Activated CD4-positive, alpha-beta T cell treated with anti-CD3 and anti-CD28 coated beads, Interleukin-2, Interleukin-6, amounts not matched to agents 100 ng/mL and 50 ng/mL, durations not matched to agents 16 hours and 8 hours (primary cell): ENCODE results near the gene SNRPD3.
A peak's percentile ranks its signal among the peaks of the same experiment; 100 is the strongest.
"Not testable (repeated sequence)": the region's sequence is repeated elsewhere in the genome, so short reads cannot be mapped to it uniquely, and the experiment has no call there.

Source experiments
- DNase-seq: peaks from one replicate; pipeline ENCODE4 v3.0.0-alpha.2; 2020

Gene SNRPD3

DNA sequence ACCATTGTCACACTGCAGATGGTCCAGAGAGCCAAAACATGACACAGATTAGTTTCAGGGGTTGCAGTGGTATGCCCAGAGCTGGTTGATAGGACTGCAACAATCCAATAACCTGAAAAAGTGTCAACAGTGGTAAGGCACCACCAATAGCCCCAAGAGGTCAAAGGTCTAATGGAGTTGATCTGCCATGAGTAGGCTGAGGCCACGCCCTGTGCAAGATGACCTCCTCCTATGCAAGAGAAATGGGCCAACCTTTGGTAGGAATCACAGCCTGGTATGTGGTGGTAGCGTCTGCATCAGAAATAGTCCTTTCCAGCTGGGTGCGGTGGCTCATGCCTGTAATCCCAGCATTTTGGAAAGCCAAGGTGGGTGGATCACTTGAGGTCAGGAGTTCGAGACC lies 20.5 kb upstream of the SNRPD3 start:
- DNase-seq: no peak

GRCh38 chr22:24536089-24536488 lies 19.7 kb upstream of the SNRPD3 start:
- no peak for DNase-seq

DNA sequence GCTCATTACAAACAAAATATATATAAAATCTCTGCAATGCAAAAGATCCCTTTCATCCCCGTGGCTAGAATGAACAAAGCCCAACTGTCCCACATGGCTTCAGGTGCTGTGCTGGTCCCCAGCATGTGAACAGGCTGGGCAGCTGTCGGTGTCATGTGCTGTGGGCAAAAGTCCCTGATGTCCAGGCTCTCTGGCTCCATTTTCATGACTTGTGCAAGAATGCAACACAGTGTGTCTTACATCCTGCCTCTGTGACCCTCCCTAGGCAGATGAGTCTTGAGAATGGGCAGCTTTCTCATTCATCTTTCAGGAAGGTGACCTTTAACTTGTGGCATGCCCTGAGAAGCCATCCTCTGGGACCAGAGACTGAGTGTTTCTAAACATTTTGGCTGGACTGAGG lies 15.3 kb upstream of the SNRPD3 start:
- DNase-seq: no peak

GRCh38 chr22:24541681-24542515 lies 13.9 kb upstream of the SNRPD3 start:
- no peak for DNase-seq

DNA sequence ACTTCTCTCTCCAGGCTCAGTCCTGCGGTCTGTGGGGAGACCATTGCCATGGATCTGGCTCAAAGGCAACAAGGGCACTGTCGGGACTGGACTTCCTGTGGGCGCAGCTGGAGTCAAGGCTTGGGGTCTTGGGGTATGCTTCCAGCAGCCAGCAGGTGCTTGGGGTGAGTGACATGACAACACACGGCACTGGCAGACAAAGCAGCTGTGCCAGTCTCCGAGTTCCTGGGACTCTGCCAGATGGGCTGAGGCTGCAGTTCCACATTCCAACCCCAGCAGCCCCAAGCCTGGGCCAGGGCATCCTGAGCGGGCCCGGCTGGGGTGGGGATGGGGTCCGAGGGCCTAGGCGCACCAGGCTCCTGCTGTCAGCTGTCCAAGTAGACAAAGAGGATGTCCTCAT lies 13.2 kb upstream of the SNRPD3 start:
- no peak for DNase-seq

GRCh38 chr22:24543185-24543601 lies 12.6 kb upstream of the SNRPD3 start:
- DNase-seq: no peak

DNA sequence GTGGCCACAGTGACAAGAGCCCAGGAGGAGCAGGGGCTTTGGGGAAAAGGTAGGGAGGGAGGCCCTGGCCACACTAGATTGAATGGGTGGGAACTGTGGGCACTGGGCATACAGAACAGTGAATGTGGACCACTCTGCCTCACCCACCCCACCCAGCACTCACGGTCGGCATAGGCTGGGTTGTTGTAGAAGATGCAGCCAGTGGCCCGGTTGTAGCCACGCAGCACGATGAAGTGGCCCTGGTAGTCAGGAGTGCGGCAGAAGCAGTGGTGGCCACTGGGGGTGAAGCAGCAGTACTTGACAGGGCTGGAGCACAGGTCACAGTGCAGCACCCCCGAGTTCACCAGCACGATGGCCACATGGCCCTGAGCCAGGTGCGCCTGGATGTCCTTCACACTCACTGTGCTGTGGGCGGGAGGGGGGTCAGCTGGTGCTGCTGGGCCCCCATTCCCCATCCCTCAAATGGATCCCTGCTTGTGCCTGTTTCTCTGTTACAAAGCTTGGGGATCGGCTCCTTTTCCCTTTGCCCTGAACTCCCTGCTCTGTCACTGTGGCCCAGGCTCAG lies 12.0 kb upstream of the SNRPD3 start:
- no peak for DNase-seq

DNA sequence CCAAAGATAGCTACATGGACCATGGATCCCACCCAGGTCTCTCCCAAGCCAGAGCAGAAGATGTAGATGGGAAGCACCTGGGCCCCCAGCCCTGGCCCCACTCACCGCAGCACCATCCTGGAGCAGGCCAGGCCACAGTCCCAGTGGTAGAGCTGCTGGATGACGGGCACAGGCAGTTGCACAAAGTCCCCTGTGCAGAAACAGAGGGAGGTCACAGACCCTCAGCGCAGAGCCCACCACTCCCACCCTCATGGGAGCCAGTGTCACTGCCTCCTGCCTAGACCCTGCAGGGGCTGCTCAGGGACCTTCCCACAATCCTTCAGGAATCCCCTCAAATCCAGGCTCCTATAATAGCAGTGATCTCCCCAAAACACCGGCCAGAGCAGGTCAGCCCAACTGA lies 7.0 kb upstream of the SNRPD3 start:
- no peak for DNase-seq

DNA sequence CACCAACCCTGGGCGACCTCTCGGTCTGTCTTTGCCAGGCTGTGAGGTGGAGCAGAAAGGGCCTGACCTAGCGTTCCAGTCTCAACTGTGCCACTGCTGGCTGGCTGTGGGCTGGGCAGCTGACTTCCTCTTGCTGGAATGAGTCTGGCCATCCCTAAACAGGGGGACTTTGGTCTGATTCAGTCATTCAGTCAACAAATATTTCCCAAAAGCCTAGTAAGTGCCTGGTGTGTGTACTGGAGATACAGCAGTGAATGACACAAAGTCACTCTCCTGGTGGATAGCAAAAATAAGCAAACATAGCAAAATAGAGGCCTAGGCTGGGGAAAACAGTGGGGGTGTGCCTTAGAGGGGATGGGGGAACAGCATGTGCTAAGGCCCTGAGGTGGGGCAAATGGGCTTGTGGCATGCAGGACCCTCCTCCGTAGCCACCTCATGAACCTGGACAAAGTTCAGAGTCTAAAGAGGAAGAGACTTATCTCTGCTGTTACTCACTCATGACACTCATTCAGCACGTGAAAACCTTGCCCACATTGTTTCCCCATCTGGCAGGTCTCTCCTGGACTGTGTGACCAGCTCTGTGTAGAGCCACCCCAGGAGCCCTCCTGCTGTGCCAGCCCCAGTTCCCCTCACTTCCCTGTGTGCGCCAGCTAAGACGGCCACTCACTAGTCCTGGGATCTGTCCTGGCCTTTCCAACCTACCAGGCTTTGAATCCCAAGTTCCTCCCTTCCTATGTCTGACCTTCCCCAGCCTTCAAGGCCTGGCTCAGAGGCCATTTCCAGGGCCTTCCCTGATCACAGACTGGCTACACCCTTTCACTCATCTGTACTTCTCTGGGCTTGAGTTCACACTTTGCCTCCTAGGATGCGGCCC lies 5.5 kb upstream of the SNRPD3 start:
- DNase-seq: no peak

DNA sequence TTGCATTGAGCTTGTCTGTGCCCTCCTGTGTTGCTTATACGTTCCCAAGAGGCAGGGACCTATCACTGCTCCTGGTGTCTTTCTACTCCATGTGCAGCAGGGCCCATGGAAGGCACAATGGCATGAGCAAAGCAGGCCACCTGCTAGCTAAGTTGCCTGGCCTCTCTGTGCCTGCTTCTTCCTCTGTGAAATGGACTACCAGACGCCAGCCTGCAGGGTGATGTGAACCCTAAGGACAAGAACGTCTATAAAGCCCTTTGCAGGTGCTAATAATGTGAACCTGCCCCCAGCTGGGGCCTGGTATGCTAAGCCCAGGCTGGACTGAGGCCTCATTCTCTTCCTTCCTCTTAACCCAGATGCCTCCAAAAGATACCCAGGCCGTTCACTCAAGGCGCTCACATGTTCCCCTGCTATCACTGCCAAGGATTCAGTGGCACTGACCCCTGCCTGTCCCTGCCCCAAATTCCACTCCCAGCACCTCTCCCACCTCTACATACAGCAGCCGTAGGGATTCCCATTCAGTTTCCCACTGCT lies 4.8 kb upstream of the SNRPD3 start:
- no peak for DNase-seq

GRCh38 chr22:24552503-24553286 lies 3.1 kb upstream of the SNRPD3 start:
- not testable (repeated sequence) for DNase-seq

GRCh38 chr22:24553597-24554312 lies 2.0 kb upstream of the SNRPD3 start:
- DNase-seq: no peak

GRCh38 chr22:24554313-24555164 lies 1.3 kb upstream of the SNRPD3 start, which contains the start of gene GUCD1:
Gene GUCD1 (minus strand): TSS chr22:24555138. CDS start chr22:24554991, 147 bp downstream.
- DNase-seq: peak; percentile 45

- no peak for DNase-seq
Measured at GRCh38 chr22:24559471-24559870, 3.7 kb downstream of the SNRPD3 start.

- no peak for DNase-seq
Measured at GRCh38 chr22:24563246-24563645, 7.4 kb downstream of the SNRPD3 start.

GRCh38 chr22:24564376-24565058 lies 8.7 kb downstream of the SNRPD3 start:
- DNase-seq: no peak

DNA sequence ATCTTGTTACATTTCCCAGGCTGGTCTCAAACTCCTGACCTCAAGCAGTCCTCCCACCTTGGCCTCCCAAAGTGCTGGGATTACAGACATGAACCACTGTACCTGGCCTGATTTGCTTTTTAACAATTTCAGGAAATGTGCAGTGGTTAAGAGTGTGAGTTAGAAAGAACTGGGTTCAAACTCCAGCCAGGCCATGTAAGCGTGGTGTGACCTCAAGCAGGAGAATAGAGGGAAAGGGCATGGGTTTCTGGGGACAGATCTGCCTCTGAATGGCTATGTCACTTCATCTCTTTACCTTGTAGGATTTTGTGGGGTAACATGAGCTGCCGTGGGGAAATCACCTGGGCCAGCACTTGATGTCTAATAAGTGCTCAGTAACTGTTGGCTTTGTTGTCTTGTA lies 9.3 kb downstream of the SNRPD3 start:
- DNase-seq: no peak

GRCh38 chr22:24566899-24567511 lies 11.2 kb downstream of the SNRPD3 start:
- DNase-seq: no peak

DNA sequence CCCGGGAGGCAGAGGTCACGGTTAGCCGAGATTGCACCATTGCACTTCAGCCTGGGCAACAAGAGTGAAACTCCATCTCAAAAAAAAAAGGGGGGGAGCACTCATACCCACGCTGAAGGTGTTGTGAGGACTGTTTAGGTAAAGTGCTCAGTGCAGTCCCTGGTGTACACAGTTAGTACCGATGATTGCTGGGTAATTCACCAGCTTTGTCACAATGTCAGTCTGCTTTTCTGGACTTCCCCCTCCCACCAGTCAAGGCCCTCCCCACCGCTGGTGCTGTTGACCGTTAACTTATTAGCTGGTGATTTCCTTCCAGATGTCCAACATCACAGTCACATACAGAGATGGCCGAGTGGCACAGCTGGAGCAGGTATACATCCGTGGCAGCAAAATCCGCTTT lies 11.9 kb downstream of the SNRPD3 start:
- DNase-seq: no peak

DNA sequence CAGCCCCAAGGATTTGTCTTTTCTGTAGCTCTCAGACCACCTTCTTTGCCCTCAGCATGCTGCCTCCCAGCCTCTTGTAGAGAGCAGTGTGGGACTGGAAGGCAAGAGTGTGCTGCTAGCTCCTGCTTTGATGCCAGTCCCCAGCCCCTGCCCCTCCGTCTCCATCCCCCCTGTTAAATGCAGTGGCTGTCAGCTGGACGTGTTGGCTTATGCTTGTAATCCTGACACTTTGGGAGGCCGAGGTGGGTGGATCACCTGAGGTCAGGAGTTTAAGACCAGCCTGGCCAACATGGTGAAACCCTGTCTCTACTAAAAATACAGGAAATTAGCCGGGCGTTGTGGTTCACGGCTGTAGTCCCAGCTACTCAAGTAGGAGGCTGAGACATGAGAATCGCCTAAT lies 15.5 kb downstream of the SNRPD3 start:
- no peak for DNase-seq
